Myocyte (in vitro differentiated cells): ENCODE data around the gene ATP2C2. TPM values are rescaled to one million over a fixed set of nuclear protein-coding genes. Genes with fewer than 3 reads are reported as not detected.
"Not testable (repeated sequence)": the region's sequence is repeated elsewhere in the genome, so short reads cannot be mapped to it uniquely, and the experiment has no call there.

Experiments
- DNase-seq: peaks from one replicate; pipeline ENCODE4 v3.0.0-alpha.2; 2012; ENCODE audit warnings: low read depth
- total RNA-seq: library from RNA; depleted of rRNA; stranded (reverse); fragments of >200 nt; gene quantifications from 2 replicates; pipeline ENCODE4 v1.2.3, GENCODE V29; 2014

ATP2C2 gene
- total RNA-seq, 1 donor from 2014 or later = not detected

DNA sequence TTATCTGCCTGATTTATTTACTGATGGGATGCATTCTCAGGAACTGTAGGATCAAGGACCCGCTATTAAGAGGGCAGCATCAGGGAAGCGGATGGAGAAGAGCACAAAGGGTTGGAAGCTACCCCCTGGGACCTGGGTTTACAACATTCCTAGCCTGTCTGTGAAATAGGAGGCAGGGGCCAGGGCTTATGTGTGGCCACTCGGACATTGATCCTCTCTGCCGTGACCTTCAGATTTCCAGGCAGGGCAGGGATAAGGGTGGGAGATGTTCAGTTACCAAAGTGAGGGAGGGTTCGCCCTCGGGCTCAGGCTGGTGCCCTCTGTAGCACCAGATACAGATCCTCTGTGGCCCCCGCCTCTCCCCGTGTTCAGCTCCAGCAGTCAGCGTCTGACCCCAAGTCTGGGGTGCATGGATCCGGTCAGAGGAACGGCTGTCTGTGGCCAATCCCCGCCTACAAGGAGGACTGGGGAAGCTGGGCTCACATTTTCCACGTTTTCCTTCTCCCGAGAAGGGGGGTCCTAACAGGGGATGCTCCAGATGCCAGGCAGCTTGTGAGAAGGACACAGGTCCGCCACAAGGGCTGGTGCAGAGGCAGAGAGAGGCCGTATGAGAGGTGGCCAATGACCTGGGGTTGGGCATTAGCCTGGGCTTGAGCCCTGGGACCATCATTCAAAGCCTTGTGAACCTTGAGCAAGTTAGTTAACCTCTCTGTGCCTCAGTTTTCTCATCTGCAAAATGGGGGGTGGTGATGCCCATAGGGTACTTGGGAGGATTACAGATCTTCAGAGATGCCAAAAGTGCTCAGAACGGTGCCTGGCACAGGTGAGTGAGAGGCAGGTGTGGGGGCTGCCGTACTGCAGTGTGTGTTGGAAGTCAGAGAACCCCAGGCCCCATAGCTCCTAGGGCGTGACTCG, 48.3 kb downstream of the ATP2C2 start:
- DNase-seq = no peak

- no peak for DNase-seq
These were observed 49.9 kb downstream of the ATP2C2 start for GRCh38 chr16:84418056-84418849.

- no peak for DNase-seq
These were observed 51.4 kb downstream of the ATP2C2 start for GRCh38 chr16:84419730-84420129.

GRCh38 chr16:84420556-84420955, 52.2 kb downstream of the ATP2C2 start:
- not testable (repeated sequence) for DNase-seq

GRCh38 chr16:84421081-84421937, 53.0 kb downstream of the ATP2C2 start:
- DNase-seq = no peak

DNA sequence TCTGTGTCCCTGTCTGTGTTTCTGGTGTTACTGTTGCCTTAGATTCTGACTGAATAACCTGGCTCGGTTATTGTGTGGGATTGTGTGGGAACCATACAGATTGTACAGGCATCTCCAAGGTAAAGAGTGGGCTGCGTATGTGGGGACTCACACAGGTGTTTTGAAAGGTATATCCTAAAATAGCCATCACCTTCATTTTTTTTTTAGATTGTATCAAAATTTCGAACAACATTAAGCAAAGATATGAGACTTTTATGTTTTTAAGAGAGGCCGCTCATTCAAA, 53.5 kb downstream of the ATP2C2 start:
- DNase-seq = no peak

DNA sequence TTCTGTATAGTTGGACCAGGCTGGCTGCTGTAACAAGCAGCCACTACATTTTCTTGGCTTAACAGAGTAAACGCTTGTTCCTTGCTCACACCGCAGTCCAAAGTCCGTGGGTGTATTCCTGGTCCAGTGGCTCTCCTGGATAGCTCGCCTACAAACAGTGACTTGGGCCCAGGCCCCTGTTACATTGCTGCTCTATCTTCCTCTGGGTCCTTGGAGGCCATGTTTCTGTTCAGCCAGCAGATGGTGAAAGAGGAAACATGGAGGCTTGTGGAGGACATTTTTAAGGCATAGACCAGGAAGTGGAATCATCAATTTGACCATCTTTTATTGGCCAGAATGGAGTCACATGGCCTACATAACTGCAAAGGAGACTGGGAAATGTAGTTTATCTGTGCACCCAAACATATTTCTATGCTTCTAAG, 55.1 kb downstream of the ATP2C2 start:
- peak; percentile 9 for DNase-seq

DNA sequence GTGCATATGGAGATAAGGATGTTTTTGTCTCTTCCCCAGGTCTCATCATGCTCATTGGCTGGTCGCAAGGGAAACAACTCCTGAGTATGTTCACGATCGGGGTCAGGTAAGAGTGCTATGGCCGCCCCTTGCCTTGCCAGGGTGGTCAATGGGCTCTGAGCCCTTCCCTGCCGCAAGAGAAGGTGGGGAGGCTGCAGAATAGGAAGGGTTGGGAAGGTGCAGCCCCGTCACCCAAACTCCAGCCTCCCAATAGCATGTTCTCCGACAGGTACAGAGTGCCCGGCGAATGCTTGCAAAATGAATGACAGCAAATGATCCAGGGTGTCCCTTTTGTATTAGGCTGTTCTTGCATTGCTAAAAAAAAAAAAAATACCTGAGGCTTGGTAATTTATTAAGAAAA, 57.4 kb downstream of the ATP2C2 start:
- no peak for DNase-seq

DNA sequence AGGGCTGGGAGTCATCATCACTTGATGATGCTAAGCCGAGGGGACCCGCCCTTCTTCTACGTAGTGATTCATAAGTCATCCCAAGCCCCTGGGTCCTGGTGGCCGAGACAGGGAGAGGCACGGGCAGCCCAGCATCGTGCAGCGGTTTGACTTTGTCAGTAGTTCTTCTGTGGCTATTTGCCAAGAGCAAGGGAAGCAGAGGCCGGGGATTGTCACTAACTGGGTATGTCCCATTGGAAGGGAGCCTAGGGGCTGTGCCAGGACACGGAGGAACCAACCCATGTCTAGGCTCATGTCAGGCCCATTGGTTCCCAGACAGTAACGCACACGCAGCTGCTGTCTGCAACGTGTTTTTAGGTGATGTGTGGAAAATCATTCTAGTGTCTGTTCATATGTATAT, 58.5 kb downstream of the ATP2C2 start:
- no peak for DNase-seq

- no peak for DNase-seq
These were observed 59.2 kb downstream of the ATP2C2 start for GRCh38 chr16:84427553-84427952.

- no peak for DNase-seq
These were observed 62.5 kb downstream of the ATP2C2 start for GRCh38 chr16:84430860-84431259.

DNA sequence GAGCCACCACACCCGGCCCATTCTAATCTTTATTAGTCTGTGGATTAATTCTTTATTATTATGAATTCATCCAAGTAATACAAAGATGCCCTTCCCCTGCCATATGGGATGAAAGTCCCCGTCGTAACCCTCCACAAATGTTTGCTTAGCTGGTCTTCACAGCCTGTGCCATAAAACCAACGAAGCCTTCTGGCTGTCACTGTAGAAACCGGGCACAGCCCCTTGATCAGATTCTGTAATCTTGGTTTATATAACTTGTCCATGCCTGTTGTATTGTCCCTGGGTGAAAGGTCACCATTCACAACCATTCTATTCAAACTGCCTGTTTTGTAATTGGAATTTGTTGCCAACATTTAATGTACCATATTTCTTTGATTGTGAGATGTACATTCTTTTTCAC, 66.5 kb downstream of the ATP2C2 start:
- no peak for DNase-seq

DNA sequence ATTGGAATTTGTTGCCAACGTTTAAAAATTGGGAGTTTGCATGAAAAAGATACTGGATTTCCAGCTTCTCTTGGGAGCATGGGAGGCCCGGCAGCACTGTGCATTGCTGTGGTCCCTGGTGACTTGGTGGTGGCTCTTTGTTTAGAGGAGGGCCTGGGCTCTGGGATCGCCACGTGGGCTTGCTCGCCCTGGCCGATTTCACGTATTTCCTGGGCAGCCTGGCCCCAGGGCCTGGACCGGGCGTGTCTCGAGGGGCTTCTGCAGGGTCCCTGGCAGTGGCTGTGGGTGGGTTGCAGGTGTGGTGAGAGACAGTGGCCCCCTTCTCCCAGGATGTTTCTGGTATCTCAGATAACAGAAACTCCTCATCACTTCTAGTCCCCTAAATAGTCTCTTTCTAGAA, 67.9 kb downstream of the ATP2C2 start:
- DNase-seq = no peak

DNA sequence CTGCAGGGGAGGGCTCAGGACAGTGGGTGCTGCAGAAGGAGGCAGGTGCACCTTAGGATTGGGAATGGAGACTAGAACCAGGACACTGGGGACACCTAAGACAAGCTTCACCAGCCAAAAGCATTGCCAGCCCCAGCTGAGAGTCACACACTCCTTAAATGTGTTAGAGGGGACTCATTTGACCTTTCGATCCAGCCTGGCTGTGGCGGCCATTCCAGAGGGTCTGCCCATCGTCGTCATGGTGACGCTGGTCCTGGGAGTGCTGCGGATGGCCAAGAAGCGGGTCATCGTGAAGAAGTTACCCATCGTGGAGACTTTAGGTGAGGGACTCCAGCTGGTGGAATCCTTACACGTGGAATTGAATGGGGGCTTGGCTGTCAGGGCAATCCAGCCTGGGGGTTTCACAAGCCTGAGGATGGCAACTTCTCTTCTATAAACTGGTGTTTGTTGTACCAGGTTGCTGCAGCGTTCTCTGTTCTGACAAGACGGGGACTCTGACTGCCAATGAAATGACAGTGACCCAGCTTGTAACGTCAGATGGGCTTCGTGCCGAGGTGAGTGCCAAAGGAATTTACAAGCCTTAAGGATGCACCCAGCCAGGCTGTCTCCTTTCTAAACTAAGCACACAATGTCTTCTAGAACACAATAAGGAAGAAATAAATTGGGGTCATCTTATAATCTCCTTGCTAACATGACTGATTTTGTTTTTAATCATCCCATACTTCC, 70.8 kb downstream of the ATP2C2 start:
- DNase-seq = no peak

- no peak for DNase-seq
These were observed 74.2 kb downstream of the ATP2C2 start for GRCh38 chr16:84442416-84443145.

- DNase-seq = no peak
These were observed 74.9 kb downstream of the ATP2C2 start for GRCh38 chr16:84443166-84443802.

DNA sequence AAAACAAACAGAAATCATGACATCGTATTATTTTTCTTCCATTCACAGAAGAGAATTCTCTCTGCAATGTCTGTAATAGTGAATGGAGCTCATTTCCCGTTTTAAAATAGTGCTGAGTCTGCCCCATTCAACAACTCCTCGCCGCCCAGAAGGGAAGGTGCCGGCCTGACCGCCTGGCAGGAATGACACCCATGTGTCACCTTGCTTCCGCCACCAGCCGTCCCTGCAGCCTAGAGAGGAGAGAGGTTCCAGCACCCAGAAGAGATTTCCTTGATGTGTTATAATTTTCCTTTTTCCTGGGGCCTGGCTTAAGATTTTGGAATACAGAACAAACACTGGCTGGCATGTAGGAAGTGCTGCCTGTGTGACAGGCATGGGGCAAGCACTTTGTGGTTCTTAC, 76.1 kb downstream of the ATP2C2 start:
- no peak for DNase-seq

- no peak for DNase-seq
These were observed 77.7 kb downstream of the ATP2C2 start for GRCh38 chr16:84446084-84446483.

DNA sequence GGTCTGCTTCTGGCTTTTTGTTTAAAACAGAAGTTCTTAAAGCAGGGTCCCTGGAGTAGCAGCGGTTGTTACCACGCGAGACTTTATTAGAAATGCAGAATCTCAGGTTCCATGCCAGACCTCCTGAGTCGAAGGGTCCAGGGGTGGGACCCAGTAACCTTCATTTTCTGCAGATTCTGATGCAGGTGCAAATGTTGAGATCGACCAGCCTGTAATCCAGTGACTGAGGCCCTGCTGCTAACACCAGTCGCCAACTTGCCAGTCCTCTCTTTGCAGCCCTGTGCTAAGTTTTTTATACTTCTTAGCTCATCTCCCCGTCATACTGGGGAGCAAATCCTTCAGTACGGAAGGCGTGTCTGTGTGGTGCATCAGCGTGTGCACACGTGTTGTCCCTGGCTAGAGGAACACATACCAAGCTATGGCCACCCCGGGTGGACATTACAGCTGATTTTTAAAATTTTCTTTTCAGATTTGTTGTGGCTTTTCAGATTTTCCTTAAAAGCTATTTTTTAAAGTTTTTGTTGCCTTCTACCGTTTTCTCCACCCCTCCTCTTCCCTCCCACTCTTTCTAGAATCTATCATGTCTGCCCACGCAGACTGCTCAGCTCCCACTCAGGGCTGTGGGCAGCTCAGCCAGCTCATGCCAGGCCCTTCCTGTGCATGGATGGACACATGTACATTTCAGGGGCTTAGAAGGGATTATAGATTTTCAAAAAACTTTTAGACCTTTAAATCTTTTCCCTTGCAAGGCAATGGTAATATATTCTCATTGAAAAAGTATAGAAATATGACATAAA, 78.5 kb downstream of the ATP2C2 start:
- DNase-seq = peak; percentile 45
